K562 (cell line): Measurements from ENCODE around the gene TUBA1B. TPM values are rescaled to one million over a fixed set of nuclear protein-coding genes. Genes with fewer than 3 reads are reported as not detected.
A peak's percentile ranks its signal among the peaks of the same experiment; 100 is the strongest.

Source experiments
- CBFB ChIP-seq: sonication (generic); formaldehyde crosslinking; IDR thresholded peaks from 2 replicates; pipeline ENCODE4 v1.4.0; 2020; ENCODE audit warnings: mild to moderate bottlenecking, missing genetic modification reagents
- ELF2 ChIP-seq: fragments of 250-450 bp; sonication (Bioruptor Pico); IDR thresholded peaks from 2 replicates; pipeline ENCODE4 v1.5.0; 2021; ENCODE audit warnings: mild to moderate bottlenecking
- GATA2 ChIP-seq: sonication (generic); formaldehyde crosslinking; IDR thresholded peaks from 2 replicates; pipeline ENCODE4 v1.4.0; 2020; ENCODE audit warnings: mild to moderate bottlenecking, missing genetic modification reagents
- HDGF ChIP-seq: fragments of 450-650 bp; IDR thresholded peaks from 2 replicates; pipeline ENCODE4 v1.6.1; 2016
- ILK ChIP-seq: fragments of 450-650 bp; IDR thresholded peaks from 2 replicates; pipeline ENCODE4 v1.6.1; 2016; ENCODE audit warnings: missing genetic modification characterization, low read depth, mild to moderate bottlenecking, missing compliant biosample characterization, moderate library complexity, borderline replicate concordance
- JUNB ChIP-seq: fragments of 450-650 bp; formaldehyde crosslinking; conservative IDR thresholded peaks from 2 replicates; pipeline ENCODE4 v1.4.0; 2020; ENCODE audit warnings: mild to moderate bottlenecking
- JUND ChIP-seq, 2 experiments: IDR thresholded peaks; 2 replicates in 1 of 2; 3 replicates in 1 of 2; pipeline ENCODE4 v1.6.1; 2011; ENCODE audit warnings: borderline replicate concordance in 2 of 2, low read depth in 2 of 2, low read length in 2 of 2, improper control_type of control experiment in 1 of 2, missing biosample characterization in 1 of 2, missing genetic modification characterization in 1 of 2, missing genetic modification reagents in 1 of 2
- NFYB ChIP-seq: IDR thresholded peaks from 2 replicates; pipeline ENCODE4 v1.6.1; 2011; ENCODE audit warnings: mild to moderate bottlenecking, moderate library complexity; ENCODE audit not compliant: insufficient read length; ENCODE audit errors: extremely low read depth
- SIN3B ChIP-seq: fragments of 450-650 bp; IDR thresholded peaks from 2 replicates; pipeline ENCODE4 v1.6.1; 2017; ENCODE audit warnings: low read depth, mild to moderate bottlenecking, moderate library complexity
- SRSF9 ChIP-seq: fragments of 200-400 bp; formaldehyde crosslinking; IDR thresholded peaks from 2 replicates; pipeline ENCODE4 v1.6.1; 2017; ENCODE audit warnings: low read depth, low read length, borderline replicate concordance
- STAT5A ChIP-seq: IDR thresholded peaks from 2 replicates; pipeline ENCODE4 v1.6.1; 2012; ENCODE audit warnings: low read length, inconsistent platforms, borderline replicate concordance
- THRAP3 ChIP-seq: fragments of 450-650 bp; IDR thresholded peaks from 2 replicates; pipeline ENCODE4 v1.6.1; 2016; ENCODE audit warnings: mild to moderate bottlenecking, inconsistent platforms, borderline replicate concordance
- TOE1 ChIP-seq, 2 experiments: fragments of 450-650 bp in 1 of 2; sonication (generic) in 1 of 2; formaldehyde crosslinking in 1 of 2; IDR thresholded peaks; 2 replicates each; pipeline versions ENCODE4 v1.7.1 to v1.8.0; 2016 to 2022; ENCODE audit warnings: borderline replicate concordance in 2 of 2, mild to moderate bottlenecking in 2 of 2, antibody characterized with exemption in 1 of 2, inconsistent platforms in 1 of 2, low read depth in 1 of 2, missing genetic modification reagents in 1 of 2, moderate library complexity in 1 of 2
- TSC22D4 ChIP-seq: fragments of 450-650 bp; IDR thresholded peaks from 2 replicates; pipeline ENCODE4 v1.6.1; 2016; ENCODE audit warnings: missing genetic modification characterization, missing biosample characterization, control low read depth
- ZNF354B ChIP-seq: fragments of 250-450 bp; sonication (Bioruptor Pico); IDR thresholded peaks from 2 replicates; pipeline ENCODE4 v1.4.0; 2020
- ZNF764 ChIP-seq: fragments of 250-450 bp; sonication (Bioruptor Pico); IDR thresholded peaks from 2 replicates; pipeline ENCODE4 v1.4.0; 2020; ENCODE audit warnings: low read depth, mild to moderate bottlenecking, moderate library complexity
- polyA plus RNA-seq, 8 experiments: library from polyadenylated mRNA; depleted of rRNA in 4 of 8; stranded (reverse) in 5 of 8; unstranded in 3 of 8; fragments of >200 nt; fragmentation: Nextera tagmentation in 2 of 8; fragmentation: Illumina TruSeq in 1 of 8; extraction: Ambion mirVana in 2 of 8; extraction: Trizol in 1 of 8; gene quantifications; 2 replicates each; pipeline versions ENCODE4 v1.2.1 to v1.2.3, GENCODE V29; 2011 to 2014; ENCODE audit warnings: inconsistent platforms in 1 of 8, missing spikeins in 1 of 8
- total RNA-seq, 7 experiments: library from RNA; depleted of rRNA in 6 of 7; stranded (reverse); fragments of >200 nt in 6 of 7; fragmentation: Illumina TruSeq in 2 of 7; extraction: Trizol in 2 of 7; gene quantifications; 2 replicates each; pipeline versions ENCODE4 v1.2.1 to v1.2.3, GENCODE V29; 2011 to 2021; ENCODE audit warnings: low replicate concordance in 1 of 7
- TF ChIP-seq, protein P1 (sequence below): fragments of 450-650 bp; IDR thresholded peaks from 2 replicates; pipeline ENCODE4 v1.6.1; 2018; ENCODE audit not compliant: partially characterized antibody
- TF ChIP-seq, protein P2 (sequence below): fragments of 250-450 bp; sonication (Bioruptor Pico); IDR thresholded peaks from 2 replicates; pipeline ENCODE4 v1.8.0; 2022; ENCODE audit warnings: inconsistent platforms, mild to moderate bottlenecking, moderate library complexity, borderline replicate concordance
- TF ChIP-seq, protein P3 (sequence below): fragments of 450-650 bp; IDR thresholded peaks from 2 replicates; pipeline ENCODE4 v1.6.1; 2016; ENCODE audit warnings: low read depth, mild to moderate bottlenecking, moderate library complexity
- TF ChIP-seq, protein P4 (sequence below): fragments of 450-650 bp; conservative IDR thresholded peaks from 2 replicates; pipeline ENCODE4 v1.6.1; 2016; ENCODE audit warnings: missing genetic modification characterization, low read depth, mild to moderate bottlenecking, control low read depth, missing compliant biosample characterization

Gene TUBA1B
- total and polyA plus RNA-seq, 9 of the 15 experiments (the other 6 are each of a cell fraction or from before 2014, with no cell fraction given) = 2,189 to 4,624 (median 2,628) TPM

DNA sequence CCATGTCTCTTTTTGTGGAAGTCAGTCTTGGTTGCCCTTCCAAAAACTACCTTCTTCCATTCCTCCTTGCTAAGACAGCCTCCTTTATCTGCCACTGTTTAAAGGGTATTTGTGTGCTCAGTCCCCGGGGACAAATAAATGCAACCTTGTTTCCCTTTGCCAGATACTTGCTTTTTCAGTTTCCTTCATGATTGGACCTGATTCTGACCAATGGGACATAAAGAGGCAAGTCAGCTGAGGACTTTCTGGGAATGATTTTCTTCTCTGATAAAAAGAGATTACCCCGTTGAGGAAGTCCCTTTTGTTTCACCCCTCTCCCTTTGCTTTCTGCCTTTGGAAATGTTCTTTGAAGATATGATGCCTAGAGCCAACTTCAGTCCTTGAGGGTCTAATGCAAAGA, 7.4 kb upstream of the TUBA1B start (continued):
- TF ChIP-seq, protein P1, sequence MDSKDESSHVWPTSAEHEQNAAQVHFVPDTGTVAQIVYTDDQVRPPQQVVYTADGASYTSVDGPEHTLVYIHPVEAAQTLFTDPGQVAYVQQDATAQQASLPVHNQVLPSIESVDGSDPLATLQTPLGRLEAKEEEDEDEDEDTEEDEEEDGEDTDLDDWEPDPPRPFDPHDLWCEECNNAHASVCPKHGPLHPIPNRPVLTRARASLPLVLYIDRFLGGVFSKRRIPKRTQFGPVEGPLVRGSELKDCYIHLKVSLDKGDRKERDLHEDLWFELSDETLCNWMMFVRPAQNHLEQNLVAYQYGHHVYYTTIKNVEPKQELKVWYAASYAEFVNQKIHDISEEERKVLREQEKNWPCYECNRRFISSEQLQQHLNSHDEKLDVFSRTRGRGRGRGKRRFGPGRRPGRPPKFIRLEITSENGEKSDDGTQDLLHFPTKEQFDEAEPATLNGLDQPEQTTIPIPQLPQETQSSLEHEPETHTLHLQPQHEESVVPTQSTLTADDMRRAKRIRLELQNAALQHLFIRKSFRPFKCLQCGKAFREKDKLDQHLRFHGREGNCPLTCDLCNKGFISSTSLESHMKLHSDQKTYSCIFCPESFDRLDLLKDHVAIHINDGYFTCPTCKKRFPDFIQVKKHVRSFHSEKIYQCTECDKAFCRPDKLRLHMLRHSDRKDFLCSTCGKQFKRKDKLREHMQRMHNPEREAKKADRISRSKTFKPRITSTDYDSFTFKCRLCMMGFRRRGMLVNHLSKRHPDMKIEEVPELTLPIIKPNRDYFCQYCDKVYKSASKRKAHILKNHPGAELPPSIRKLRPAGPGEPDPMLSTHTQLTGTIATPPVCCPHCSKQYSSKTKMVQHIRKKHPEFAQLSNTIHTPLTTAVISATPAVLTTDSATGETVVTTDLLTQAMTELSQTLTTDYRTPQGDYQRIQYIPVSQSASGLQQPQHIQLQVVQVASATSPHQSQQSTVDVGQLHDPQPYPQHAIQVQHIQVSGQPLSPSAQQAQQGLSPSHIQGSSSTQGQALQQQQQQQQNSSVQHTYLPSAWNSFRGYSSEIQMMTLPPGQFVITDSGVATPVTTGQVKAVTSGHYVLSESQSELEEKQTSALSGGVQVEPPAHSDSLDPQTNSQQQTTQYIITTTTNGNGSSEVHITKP = peak; percentile 92
- TF ChIP-seq NFYB (peak; percentile 62), GATA2 (CRISPR knock-in tag) (0 out of 2 replicates have a peak, but pooled peaks have one; percentile 24), ZNF764 (CRISPR knock-in tag) (no peak), JUNB (CRISPR knock-in tag) (no peak), ELF2 (no peak), TOE1 (IDR thresholded peaks at IDR 0.05; ENCODE audit: borderline replicate concordance) (no peak), TOE1 (CRISPR knock-in tag; IDR thresholded peaks at IDR 0.05; ENCODE audit: borderline replicate concordance, low read depth) (no peak), STAT5A (peak; percentile 16; the same call in 1 of the 2 replicates), THRAP3 (no peak), ZNF354B (no peak), CBFB (no peak), ILK (tag) (no peak), SIN3B (no peak), TSC22D4 (tag) (no peak), SRSF9 (no peak), JUND (IDR thresholded peaks at IDR 0.05; ENCODE audit: borderline replicate concordance, low read depth, low read length) (no peak), JUND (tag; IDR thresholded peaks at IDR 0.05; ENCODE audit: borderline replicate concordance, low read depth, low read length) (no peak), HDGF (no peak)
- TF ChIP-seq, protein P2, sequence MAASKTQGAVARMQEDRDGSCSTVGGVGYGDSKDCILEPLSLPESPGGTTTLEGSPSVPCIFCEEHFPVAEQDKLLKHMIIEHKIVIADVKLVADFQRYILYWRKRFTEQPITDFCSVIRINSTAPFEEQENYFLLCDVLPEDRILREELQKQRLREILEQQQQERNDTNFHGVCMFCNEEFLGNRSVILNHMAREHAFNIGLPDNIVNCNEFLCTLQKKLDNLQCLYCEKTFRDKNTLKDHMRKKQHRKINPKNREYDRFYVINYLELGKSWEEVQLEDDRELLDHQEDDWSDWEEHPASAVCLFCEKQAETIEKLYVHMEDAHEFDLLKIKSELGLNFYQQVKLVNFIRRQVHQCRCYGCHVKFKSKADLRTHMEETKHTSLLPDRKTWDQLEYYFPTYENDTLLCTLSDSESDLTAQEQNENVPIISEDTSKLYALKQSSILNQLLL = no peak
- TF ChIP-seq, protein P3, sequence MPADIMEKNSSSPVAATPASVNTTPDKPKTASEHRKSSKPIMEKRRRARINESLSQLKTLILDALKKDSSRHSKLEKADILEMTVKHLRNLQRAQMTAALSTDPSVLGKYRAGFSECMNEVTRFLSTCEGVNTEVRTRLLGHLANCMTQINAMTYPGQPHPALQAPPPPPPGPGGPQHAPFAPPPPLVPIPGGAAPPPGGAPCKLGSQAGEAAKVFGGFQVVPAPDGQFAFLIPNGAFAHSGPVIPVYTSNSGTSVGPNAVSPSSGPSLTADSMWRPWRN = no peak
- TF ChIP-seq, protein P4, sequence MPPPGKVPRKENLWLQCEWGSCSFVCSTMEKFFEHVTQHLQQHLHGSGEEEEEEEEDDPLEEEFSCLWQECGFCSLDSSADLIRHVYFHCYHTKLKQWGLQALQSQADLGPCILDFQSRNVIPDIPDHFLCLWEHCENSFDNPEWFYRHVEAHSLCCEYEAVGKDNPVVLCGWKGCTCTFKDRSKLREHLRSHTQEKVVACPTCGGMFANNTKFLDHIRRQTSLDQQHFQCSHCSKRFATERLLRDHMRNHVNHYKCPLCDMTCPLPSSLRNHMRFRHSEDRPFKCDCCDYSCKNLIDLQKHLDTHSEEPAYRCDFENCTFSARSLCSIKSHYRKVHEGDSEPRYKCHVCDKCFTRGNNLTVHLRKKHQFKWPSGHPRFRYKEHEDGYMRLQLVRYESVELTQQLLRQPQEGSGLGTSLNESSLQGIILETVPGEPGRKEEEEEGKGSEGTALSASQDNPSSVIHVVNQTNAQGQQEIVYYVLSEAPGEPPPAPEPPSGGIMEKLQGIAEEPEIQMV (tag) = no peak
